Activated CD4-positive, alpha-beta T cell treated with anti-CD3 and anti-CD28 coated beads, Interleukin-10, Interleukin-2, amounts not matched to agents 100 ng/mL and 50 ng/mL, durations not matched to agents 16 hours and 8 hours (primary cell): ENCODE measurements around the gene COL4A6.

Experiments
- DNase-seq: peaks from one replicate; pipeline ENCODE4 v3.0.0-alpha.2; 2020

The COL4A6 gene

DNA sequence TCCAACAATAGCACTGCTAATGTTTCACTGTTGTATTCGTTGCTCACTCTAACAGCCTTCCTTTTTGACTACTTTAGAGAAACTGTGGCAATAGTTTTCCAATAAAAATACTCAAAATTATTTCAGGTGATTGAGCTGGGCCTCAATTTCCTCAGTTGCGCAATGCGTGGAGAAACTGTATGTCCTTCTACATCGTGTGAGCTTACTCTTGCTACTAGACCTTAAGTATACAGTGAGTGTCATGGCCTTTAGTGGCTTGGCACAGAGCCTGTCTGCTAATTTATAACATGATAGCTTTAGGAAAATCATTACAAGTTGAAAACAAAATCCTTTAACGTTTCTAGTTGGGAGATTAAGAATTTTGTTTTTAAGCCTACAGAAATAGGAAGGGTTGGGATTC, 114.5 kb downstream of the COL4A6 start:
- no peak for DNase-seq

DNA sequence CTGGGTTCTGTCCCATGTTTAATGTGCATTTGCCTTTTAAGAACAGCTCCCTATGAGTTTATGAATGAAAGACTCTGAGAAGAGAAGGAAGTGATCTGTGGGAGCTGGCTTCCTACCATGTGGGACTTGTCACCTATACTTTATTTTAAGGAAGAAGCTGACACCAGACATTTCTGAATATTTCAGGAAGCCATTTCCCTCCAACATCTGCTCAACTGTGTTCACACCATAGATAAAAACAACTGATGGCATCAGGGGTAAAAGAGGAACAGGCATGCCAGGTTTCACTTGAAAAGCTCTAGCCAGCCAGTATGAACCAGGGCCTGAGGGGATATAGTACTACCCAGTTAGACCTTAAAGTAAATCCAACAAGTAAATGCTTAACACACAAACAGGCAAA, 116.0 kb downstream of the COL4A6 start:
- no peak for DNase-seq

DNA sequence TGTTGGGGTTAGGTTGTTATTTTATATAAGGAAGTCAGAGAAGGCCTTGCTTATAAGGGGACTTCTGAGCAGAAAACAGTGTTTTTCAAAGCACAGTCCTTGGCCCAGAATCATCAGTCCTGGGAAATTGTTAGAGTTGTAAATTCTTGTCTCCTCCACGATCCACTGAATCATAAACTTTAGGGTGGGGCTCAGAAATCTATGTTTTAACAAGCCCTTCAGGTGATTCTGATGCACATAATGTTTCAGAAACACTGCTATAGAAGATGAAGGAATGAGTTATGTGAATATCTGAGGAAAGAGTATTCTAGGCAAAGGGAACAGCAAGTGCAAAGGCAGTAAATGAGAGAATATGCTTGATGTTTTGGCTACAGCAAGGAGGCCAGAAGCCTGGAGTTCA, 121.8 kb downstream of the COL4A6 start:
- DNase-seq = no peak

DNA sequence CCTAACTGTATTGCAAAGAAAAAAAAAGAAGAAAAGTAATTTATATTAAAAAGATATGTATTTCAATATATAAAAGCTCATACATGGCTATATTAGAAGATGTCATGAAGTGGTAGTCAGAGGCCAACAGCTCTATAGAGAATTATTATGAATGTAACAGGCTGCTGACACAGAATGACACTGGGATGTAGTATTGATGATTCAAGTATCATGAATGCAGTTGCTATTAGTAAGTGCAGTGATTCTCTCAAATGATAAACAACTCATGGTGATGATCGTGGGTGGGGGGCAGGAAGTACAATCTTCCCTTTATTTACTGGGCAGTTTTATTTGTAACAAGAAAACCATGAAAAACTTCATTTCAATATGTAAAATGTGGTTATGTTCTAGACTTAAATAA, 124.6 kb downstream of the COL4A6 start:
- DNase-seq = no peak

DNA sequence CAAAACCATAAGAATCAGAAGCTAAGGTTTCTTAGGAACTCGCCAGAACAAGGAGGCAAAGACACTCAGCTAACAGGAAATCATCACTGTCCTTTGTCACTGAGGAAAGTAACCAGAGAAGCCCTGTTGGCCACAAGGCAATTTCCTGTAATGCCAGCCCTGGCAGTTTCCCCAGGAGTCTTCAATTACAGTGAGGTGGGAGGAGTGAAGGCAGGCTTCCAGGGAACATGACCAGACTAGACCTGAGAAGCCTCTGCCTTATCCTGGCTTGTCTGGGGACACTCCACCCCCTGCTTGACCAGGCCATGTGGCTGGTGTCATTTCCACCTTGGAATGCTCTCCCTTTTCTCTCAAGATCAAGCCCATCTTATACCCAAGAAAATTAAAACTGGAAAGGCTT, 125.3 kb downstream of the COL4A6 start:
- DNase-seq = no peak

DNA sequence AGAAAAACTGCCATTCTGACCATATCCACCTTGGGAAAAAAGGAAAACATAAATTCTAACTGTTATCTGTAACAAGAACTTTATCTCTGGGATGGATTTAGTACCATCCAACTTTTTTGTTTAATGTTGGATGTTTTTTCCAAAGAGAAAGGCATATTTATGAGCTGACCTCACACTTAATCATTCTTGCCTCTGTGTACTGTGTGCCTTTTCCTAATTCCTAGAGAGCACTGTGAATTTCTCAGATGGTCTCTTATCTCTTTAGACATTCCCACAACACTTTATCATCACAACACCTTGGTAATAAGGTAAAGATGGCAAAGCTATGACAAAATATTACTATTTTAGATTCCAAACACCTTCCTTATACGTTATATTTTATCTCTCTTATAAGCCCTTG, 126.2 kb downstream of the COL4A6 start:
- DNase-seq = no peak

DNA sequence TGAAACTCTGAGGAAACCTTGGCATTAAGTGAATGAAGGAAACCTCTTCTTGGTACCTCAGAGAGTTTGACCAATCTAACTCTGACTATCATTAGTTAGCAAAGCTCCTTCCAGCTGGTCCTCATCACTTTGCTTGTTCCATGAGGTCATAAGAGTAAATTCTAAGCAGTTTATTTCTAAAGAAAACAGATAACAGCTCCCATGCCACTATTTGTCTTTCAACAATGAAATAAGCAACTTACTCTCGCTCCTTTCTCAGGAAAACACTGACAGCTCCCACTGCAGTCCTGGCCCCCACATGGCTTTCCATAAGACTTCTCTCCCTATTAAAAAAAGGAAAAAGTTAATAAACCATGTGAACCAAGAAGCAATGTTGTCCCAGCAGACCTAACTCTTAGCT, 127.7 kb downstream of the COL4A6 start:
- no peak for DNase-seq

DNA sequence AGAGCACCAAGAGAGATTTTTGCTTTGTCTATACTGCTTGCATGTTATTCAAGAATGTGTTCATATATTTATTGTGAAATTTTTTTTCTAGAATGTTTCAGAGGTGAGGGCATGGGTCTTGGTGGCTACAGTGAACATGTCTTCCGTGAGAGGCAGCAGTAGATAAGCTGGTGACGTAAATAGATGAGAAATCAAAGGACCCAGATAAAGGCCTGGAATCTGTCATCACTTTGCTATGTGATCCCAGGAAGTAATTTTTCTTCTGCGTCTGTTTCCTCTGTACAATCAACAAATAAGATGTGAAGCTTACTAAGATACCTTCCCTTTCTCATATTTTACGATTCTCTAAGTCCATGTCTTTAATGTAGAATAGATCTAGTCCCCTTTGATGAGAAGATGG, 129.1 kb downstream of the COL4A6 start:
- no peak for DNase-seq

DNA sequence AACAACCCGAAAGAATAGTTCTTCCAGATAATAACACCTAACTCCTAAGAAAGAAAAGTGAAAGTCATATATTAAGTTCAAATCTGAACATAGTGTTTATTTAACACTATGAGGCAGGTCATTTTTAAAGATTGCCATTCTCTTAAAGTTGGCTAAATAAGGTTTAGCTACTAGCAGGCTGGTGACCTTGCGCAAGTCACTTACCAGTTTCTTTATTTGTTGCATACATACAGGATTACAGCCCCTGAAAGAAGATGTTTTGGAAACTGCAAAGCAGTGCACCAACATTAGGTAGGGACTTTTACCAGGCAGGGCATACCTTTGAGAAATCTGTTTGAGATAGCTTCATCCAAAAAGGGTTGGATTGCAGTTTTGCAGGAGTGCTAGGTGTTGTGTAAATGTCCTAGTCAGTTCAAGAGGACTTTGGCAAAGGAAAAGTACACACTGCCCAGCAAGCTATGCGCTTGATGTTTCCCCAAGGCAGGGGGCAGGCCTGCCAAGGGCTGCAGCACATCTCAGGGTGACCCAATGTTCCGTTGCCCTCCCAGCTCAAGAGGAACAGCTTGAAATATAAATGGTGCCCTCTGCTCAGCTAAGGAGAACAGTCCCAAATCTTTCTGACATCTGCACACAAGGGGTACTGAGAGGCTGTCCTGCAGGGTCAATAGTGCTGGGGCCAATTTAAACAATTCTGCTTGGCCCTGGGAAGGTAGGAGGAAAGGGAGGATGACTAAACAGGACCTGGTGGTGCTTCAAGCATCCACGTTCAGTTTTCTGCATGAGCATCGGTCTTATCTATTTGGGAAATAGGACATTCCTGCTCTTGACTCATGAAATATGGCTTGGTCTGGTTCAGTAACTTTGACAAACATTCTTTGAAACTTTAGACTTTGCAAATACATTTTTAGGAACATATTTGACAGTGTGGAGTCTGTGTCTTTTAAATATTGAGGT, 130.8 kb downstream of the COL4A6 start:
- DNase-seq = no peak

DNA sequence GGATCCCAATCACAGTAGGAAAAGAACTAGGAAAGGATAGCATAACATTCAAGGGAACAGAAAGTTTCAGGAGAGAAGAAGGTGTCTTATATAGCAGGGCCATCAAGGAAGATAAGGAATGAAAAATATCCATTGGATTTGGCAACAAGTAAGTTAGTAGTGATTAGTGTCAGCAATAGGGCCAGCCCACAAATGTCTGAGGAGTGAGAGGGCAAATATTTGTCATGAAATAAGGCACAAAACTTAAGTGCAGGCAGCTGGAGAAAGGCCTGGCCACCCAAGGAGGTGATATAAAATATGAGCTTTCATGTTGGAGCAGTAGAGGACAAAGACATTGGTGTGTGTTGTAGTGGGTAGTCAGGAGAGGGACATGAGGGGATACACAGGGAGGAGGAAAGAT, 132.1 kb downstream of the COL4A6 start:
- no peak for DNase-seq

DNA sequence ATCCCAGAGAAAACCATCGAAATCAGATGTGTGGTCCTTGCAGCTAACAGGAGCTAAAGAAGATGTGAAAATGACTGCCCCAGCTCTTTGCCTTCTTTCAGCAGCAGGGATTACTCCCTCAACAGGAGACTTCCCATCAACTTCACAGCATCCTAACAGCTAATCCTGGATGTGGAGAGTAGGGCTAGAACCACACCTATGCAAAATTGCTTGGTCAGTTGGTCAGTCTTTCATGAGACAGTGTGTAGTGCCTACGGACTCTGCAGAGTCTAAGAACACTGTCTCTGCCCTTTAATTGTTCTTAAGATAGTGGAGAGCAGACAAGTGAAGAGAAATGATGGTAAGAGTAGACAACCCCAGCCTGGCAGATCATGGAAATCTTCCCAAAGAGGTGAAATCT, 133.5 kb downstream of the COL4A6 start:
- no peak for DNase-seq

DNA sequence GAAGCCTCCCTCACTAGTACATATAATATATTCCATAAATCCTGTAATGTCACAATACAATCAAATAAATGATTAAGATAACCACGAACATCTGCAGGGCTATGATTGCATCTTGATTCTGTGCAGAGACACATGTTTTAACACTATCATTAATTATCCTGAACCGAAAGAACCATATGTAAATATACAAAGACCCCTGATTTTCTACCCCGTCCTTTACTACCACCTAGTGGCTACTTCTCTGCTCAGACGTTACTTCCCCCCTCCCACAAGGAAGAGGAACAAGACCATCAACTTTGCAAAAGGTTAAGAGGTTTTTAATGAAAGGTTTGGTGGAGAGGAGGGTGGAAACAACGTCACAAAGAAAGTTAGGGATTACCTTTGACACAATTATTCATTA, 134.0 kb downstream of the COL4A6 start:
- DNase-seq = peak; percentile 2

DNA sequence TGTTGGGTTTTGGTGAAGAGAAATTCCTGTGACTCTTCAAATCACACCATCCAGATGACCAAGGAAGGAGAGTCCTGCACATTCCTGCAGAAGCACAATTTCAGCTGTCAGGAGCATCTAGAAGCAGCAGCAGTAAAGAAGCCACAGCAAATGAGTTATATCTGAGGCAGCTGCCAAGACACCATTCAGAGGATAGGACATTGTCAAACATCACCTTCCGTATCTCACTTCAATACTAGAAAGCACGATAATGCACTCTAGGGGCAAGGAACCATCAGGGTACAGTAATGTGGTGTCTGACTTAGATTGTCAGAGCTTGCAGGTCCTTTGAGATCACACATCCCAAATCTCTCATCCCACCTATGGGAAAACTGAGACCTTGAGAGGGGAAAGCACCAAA, 134.5 kb downstream of the COL4A6 start:
- DNase-seq = no peak

DNA sequence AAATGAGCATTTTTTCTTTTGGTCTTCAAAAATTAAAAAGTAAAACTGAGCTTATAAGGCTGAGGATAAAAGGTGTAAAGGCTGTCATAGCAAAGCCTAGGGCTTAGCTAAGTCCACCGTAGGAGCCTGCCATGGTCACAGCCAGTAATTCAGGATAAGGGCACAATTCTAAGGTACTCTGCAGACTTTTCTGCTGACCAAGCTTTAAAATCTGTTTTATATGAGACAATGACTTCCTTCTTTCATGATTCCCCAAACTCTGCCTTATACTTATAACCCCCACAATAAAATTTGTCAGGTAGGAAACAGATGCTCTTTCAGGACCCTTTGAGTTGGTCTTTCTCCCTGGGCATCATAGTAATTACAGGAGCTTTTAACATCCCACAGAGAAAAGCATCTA, 138.5 kb downstream of the COL4A6 start:
- DNase-seq = no peak

DNA sequence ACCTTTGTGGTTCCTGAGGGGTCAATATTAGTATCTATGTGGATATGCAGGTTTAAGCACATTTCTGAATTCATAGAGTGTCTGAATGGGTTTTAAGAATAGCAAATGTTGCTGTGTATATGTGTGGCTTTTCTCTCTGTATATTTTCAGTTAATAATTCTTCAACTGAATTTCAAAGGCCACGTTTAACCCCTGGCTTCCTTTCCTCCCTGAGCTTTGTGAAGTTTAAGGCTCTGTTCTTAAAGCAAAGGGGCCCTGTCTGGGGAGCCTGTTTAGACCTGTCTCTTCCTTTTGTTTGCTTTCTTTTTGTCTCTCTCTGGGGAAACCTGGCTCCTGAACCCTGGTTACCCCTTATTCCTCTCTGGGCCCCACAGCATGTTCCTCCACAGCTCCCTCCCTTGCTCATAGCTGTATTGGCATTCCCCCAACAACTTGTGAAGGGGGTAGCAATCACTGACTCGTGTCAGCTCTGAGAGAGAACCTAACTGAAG, 139.1 kb downstream of the COL4A6 start:
- no peak for DNase-seq

DNA sequence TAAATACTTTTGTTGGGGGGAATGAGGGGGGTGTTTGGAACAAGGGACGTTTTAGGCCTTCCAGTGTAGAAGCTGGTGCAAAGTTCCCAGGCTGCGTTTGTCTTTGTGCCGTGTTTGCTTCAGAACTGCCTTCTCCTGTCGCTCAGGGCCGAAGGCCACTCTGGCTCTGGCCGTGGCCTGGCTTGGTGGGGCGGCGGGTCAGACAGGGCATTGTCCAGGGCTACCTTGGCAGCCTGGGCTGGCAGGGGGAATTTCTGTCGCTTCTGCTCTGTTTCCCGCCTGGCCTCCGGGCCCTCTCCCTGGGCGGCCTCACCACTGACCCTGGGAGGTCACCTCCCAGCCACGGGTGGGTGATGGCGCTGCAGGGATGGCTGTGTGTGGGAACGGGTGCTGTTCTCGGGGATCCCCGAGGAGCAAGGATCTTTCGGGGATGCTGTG, 140.0 kb downstream of the COL4A6 start:
- no peak for DNase-seq

DNA sequence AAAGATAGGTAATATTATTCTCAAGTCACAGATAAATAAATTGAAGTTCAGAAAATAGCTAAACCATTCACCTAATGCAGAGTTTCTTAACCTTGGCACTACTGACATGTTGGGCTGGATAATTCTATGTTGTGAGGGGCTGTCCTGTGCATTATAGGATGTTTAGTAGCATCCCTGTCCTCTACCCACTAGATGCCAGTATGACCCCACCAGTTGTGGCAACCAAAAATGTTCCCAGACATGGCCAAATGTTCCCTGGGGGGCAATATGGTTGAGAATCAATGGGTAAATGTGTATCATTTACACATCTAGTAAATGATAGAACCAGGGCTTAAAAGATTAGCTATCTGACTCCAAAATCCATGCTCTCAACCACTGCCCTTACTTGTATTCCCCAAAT, 140.9 kb downstream of the COL4A6 start:
- DNase-seq = no peak

DNA sequence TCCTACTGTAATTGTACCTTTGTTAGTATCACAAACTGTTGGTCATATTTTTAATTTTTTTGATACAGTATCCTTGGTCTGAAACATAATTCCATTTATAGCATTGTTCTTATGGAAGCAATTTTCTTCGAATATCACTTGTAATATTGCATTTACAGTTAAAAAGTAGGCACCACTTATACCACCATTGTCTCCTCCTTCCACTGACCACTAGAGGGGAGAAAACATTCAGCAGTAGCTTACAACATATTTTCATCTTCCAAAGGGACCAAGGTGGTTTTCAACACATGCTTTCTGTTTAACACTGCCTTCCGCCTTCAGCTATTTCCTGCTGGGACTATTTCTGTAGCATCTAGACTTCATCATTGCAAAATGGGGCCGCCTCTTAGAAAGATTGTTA, 146.2 kb downstream of the COL4A6 start:
- DNase-seq = no peak

DNA sequence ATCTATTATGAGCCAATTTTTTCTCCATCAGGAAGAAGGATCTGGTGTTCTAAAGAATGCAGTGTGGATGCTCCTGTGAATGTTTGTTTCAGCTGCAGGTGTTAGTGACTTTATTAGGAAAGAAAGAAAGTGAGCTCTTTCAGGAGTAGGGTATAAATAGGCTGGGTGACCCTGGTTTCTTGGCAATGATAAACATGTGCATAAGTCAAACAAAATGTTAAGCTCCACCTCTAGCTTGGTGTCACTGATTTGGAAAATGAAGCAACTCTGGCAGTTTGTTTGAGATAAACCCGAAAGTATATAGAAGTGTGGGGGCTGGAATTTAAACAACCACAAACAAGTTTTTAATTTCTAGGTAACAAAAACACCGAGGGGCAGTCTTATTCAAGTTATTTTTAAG, 152.3 kb downstream of the COL4A6 start:
- DNase-seq = no peak

DNA sequence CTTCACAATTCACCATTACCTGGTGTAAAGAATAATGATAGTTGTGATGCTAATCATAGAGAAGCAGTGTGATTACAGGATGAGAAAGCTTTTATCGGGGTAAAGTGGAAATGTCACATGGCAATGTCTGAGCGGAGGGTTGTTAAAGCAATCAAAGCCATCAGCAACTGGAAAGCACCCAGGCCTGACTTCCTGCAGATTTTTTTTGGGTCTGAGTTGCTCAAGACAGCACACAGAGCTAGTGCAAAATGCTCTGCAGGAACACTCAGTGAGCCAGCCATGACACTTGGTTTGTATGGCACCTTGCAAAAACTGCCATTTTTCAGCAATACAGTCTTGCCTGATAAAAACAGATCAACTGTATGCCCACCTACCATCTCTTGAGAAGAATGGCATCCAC, 152.9 kb downstream of the COL4A6 start:
- no peak for DNase-seq

DNA sequence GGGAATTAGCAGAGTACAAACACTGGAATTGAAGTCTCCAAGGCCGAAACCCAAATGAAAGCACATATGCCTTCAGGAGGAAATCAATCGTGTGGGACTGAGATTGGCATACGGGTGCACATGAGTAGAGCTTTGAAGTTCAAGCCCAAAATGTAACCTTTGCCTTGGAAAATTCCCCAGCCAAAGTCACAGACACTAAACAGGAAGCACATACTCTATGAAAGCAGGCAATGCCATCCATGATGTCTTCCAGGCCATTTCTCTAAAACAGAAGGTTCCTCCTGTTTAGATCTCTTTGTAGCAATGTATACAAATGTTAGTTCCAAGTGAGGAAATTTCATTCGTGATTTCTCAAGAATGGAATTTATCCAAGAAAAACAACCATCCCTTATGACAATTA, 162.5 kb downstream of the COL4A6 start:
- DNase-seq = no peak

DNA sequence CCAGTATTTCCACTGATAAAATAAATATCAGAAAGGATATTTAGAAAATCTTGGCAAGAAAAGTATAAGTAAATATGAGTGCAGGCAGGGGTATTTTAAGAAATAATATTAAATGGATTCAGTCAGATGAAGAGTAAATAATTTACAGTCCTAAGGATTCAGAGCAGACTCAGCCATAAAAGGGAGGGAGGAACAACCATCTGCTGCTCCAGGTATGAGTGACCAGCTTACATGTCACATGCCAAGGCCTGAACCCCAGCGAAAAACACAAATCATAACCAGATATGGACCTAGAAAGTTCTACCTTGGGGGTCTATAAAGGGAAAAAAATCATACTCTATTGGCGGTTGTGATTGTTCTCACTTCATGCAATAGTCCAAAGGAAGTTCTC, 166.8 kb downstream of the COL4A6 start:
- DNase-seq = no peak

DNA sequence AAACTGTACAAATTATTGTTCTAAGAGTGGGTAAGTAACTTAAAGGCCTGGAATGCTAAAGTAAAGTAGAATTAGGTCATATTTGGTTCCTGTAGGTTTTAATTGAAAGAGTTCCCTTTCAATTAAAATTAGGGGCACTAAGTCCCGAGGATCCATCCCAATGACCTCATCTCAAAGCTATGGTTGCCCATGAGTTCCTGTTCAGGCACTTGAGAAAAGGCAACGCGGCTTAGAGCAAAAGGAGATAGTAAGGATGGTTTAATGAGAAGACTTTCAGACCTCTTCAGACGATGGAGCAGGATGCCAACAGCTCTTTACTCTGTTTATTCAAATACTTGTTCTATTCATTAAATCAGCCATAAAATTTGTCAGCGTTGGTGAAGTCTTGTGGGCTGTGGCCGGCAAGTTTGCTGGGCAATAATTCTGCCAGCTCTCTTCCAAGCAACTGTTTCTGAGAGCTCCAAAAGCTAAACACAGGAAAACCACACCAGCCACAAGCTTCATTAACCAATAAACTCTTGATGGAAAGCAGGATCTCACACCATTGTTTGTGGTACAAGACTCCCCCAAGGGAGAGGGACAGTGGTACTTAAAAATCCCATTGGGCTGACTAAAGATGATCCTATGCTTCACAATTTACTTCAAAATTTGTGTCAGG, 167.4 kb downstream of the COL4A6 start:
- no peak for DNase-seq

DNA sequence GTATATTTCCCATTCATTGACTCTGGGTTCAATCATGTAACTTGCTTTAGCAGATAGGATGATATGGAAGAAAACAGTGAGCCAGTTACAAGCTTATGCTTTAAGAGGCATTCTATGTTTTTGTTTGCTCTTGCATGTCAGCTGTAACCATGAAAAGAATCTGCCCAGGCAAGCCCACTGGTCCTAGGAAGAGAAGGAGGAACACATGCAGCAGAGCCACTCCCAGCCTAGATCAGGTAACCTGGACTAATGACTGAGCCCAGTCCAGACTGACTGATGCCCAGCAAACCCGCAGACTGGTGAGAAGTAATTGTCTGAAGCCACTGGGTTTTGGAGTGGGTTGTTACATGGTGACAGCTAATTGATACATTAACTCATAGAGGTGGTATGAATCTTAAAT, 167.9 kb downstream of the COL4A6 start:
- no peak for DNase-seq
